B cell (primary cell): ENCODE results near the gene CCNL1.

Experiments
- EZH2 ChIP-seq: IDR thresholded peaks from 2 replicates; pipeline ENCODE4 v1.6.1; 2012; ENCODE audit warnings: borderline replicate concordance, low read depth, mild to moderate bottlenecking, moderate library complexity, low read length; ENCODE audit not compliant: insufficient read depth, poor library complexity, severe bottlenecking
- TF ChIP-seq, protein P1 (sequence below): fragments of 200-600 bp; IDR thresholded peaks from one replicate; pipeline ENCODE4 v1.8.0; 2022; ENCODE audit warnings: antibody characterized with exemption, mild to moderate bottlenecking

DNA sequence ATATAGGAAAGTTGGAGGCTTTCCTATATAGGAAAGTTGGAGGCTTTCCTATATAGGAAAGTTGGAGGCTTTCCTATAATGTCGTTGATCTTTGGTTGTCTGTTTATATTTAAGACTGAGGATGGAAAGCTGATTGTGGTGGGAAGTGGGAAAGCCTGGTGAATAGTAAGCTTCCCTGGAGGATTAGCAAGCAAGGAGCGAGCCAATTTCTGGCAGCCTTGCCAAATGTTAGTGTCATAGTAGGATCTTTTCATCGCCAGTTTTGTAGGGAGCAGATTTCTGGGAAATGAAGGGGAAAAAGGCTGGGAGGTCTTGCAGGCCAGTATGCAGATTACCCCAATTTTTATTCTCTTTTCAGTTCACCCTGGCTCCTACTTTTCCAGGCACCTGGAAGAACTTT is 39.9 kb upstream of the CCNL1 start:
- TF ChIP-seq, protein P1, sequence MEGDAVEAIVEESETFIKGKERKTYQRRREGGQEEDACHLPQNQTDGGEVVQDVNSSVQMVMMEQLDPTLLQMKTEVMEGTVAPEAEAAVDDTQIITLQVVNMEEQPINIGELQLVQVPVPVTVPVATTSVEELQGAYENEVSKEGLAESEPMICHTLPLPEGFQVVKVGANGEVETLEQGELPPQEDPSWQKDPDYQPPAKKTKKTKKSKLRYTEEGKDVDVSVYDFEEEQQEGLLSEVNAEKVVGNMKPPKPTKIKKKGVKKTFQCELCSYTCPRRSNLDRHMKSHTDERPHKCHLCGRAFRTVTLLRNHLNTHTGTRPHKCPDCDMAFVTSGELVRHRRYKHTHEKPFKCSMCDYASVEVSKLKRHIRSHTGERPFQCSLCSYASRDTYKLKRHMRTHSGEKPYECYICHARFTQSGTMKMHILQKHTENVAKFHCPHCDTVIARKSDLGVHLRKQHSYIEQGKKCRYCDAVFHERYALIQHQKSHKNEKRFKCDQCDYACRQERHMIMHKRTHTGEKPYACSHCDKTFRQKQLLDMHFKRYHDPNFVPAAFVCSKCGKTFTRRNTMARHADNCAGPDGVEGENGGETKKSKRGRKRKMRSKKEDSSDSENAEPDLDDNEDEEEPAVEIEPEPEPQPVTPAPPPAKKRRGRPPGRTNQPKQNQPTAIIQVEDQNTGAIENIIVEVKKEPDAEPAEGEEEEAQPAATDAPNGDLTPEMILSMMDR = no peak
- TF ChIP-seq EZH2 = no peak
